H1 (cell line): Measurements from ENCODE around the gene ALG10. TPM values are rescaled to one million over a fixed set of nuclear protein-coding genes. Genes with fewer than 3 reads are reported as not detected.
"Not testable (repeated sequence)": the region's sequence is repeated elsewhere in the genome, so short reads cannot be mapped to it uniquely, and the experiment has no call there.

ENCODE experiments used
- CTCF ChIA-PET: fragments of 300-600 bp; sonication (Branson Sonifier 250); formaldehyde crosslinking; loops from one replicate; lab custom pipeline; 2021; ENCODE audit not compliant: partially characterized antibody; lab: Charles Lee
- POLR2A ChIA-PET: fragments of 300-600 bp; sonication (Branson Sonifier 250); formaldehyde crosslinking; loops from one replicate; lab custom pipeline; 2021; ENCODE audit warnings: inconsistent platforms; ENCODE audit not compliant: partially characterized antibody; lab: Charles Lee
- DNase-seq, 2 experiments: peaks; one replicate each; pipeline versions ENCODE4 v3.0.0 to v3.0.0-alpha.2; 2010 to 2022; ENCODE audit warnings: low spot score in 2 of 2, low read depth in 1 of 2, mixed read lengths in 1 of 2
- FAIRE-seq: peaks from 2 replicates; lab custom pipeline; 2011; peaks lifted over from hg19 to GRCh38; lab: Jason Lieb, UNC
- H2AFZ ChIP-seq: 2 replicates; pipeline ENCODE4 v1.8.1; 2012; ENCODE audit warnings: low read length, inconsistent platforms
- H2AK5ac ChIP-seq: 2 replicates; pipeline ENCODE4 v1.6.1; 2013; ENCODE audit warnings: low read depth, low read length
- H2BK120ac ChIP-seq: replicated peaks from 2 replicates; pipeline ENCODE3; 2013; ENCODE audit warnings: low read depth, low read length, inconsistent platforms
- H2BK12ac ChIP-seq: 2 replicates; pipeline ENCODE4 v1.6.1; 2013; ENCODE audit warnings: low read depth, low read length
- H2BK15ac ChIP-seq: 2 replicates; pipeline ENCODE4 v1.6.1; 2013; ENCODE audit warnings: low read length
- H2BK20ac ChIP-seq: 2 replicates; pipeline ENCODE4 v1.6.1; 2013; ENCODE audit warnings: low read length
- H2BK5ac ChIP-seq: 2 replicates; pipeline ENCODE4 v1.6.1; 2013; ENCODE audit warnings: low read depth, low read length
- H3K14ac ChIP-seq: 2 replicates; pipeline ENCODE4 v1.6.1; 2013; ENCODE audit warnings: inconsistent platforms; ENCODE audit not compliant: insufficient read length
- H3K18ac ChIP-seq: 2 replicates; pipeline ENCODE4 v1.6.1; 2013; ENCODE audit warnings: low read length; ENCODE audit errors: extremely low read depth
- H3K23ac ChIP-seq: 2 replicates; pipeline ENCODE4 v1.6.1; 2013; ENCODE audit warnings: inconsistent platforms; ENCODE audit not compliant: insufficient read length
- H3K23me2 ChIP-seq: 2 replicates; pipeline ENCODE4 v1.6.1; 2013; ENCODE audit warnings: low read depth, low read length
- H3K27ac ChIP-seq: 2 replicates; pipeline ENCODE4 v1.6.1; 2011; ENCODE audit warnings: low read depth, low read length, inconsistent platforms
- H3K27me3 ChIP-seq, 4 experiments: replicated peaks in 1 of 4; 1 replicate in 1 of 4; 2 replicates in 3 of 4; pipeline versions ENCODE4 v1.6.1 to v1.8.1; 2011 to 2013; ENCODE audit warnings: low read length in 3 of 4, mild to moderate bottlenecking in 3 of 4, inconsistent platforms in 2 of 4, mixed read lengths in 2 of 4, moderate library complexity in 1 of 4; ENCODE audit not compliant: control insufficient read depth in 3 of 4, insufficient read depth in 3 of 4; ENCODE audit errors: extremely low read depth in 1 of 4
- H3K36me3 ChIP-seq, 4 experiments: 2 replicates each; pipeline versions ENCODE4 v1.6.1 to v1.8.1; 2011 to 2013; ENCODE audit warnings: mild to moderate bottlenecking in 4 of 4, low read length in 3 of 4, moderate library complexity in 2 of 4, control low read depth in 1 of 4, inconsistent platforms in 1 of 4; ENCODE audit not compliant: insufficient read depth in 4 of 4, control insufficient read depth in 2 of 4
- H3K4ac ChIP-seq: replicated peaks from 2 replicates; pipeline ENCODE3; 2013; ENCODE audit warnings: low read length, low read depth, mixed read lengths, inconsistent platforms; ENCODE audit not compliant: insufficient read length
- H3K4me1 ChIP-seq, 4 experiments: replicated peaks in 1 of 4; 1 replicate in 1 of 4; 2 replicates in 3 of 4; pipeline versions ENCODE4 v1.6.1 to v1.8.1; 2011 to 2013; ENCODE audit warnings: low read length in 3 of 4, inconsistent platforms in 2 of 4, mixed read lengths in 1 of 4; ENCODE audit not compliant: insufficient read depth in 4 of 4, control insufficient read depth in 3 of 4
- H3K4me2 ChIP-seq, 2 experiments: 2 replicates each; pipeline versions ENCODE4 v1.6.1 to v1.8.1; 2011 to 2013; ENCODE audit warnings: low read depth in 2 of 2, low read length in 2 of 2, control low read depth in 1 of 2, inconsistent platforms in 1 of 2, mild to moderate bottlenecking in 1 of 2; ENCODE audit not compliant: insufficient read depth in 1 of 2
- H3K4me3 ChIP-seq, 4 experiments: fragments of 200-600, 300-600 bp in 1 of 4; sonication (generic), shearing (Covaris generic), sonication (Bioruptor Twin) in 1 of 4; 2 replicates each; pipeline versions ENCODE4 v1.5.1 to v1.8.1; 2011 to 2016; ENCODE audit warnings: low read length in 4 of 4, low read depth in 3 of 4, control low read depth in 2 of 4, inconsistent platforms in 2 of 4, mild to moderate bottlenecking in 2 of 4, mixed read lengths in 1 of 4, moderate library complexity in 1 of 4; ENCODE audit not compliant: insufficient read depth in 2 of 4; ENCODE audit errors: extremely low read depth in 1 of 4
- H3K56ac ChIP-seq: replicated peaks from 2 replicates; pipeline ENCODE3; 2013; ENCODE audit warnings: low read depth, mild to moderate bottlenecking, mixed read lengths, low read length, inconsistent platforms; ENCODE audit not compliant: insufficient read length
- H3K79me1 ChIP-seq: 2 replicates; pipeline ENCODE4 v1.6.1; 2013; ENCODE audit warnings: low read depth, low read length, control low read depth
- H3K79me2 ChIP-seq, 2 experiments: 2 replicates each; pipeline versions ENCODE4 v1.6.1 to v1.8.1; 2012 to 2013; ENCODE audit warnings: low read length in 2 of 2, mild to moderate bottlenecking in 2 of 2, inconsistent platforms in 1 of 2; ENCODE audit not compliant: insufficient read depth in 2 of 2, control insufficient read depth in 1 of 2
- H3K9ac ChIP-seq, 4 experiments: replicated peaks in 1 of 4; 1 replicate in 1 of 4; 2 replicates in 3 of 4; pipeline versions ENCODE4 v1.6.1 to v1.8.1; 2011 to 2013; ENCODE audit warnings: low read depth in 3 of 4, low read length in 3 of 4, control low read depth in 2 of 4, mild to moderate bottlenecking in 2 of 4, moderate library complexity in 2 of 4, inconsistent platforms in 1 of 4; ENCODE audit errors: extremely low read depth in 1 of 4
- H3K9me3 ChIP-seq, 2 experiments: 2 replicates each; pipeline versions ENCODE4 v1.6.1 to v1.8.1; 2012 to 2013; ENCODE audit warnings: mild to moderate bottlenecking in 2 of 2, moderate library complexity in 2 of 2, control low read depth in 1 of 2, inconsistent platforms in 1 of 2, low read depth in 1 of 2, low read length in 1 of 2, mixed read lengths in 1 of 2; ENCODE audit not compliant: insufficient read depth in 2 of 2
- H4K20me1 ChIP-seq, 2 experiments: replicated peaks in 1 of 2; 2 replicates each; pipeline versions ENCODE3 to v1.8.1; 2011 to 2013; ENCODE audit warnings: inconsistent platforms in 2 of 2, low read length in 2 of 2, mild to moderate bottlenecking in 1 of 2; ENCODE audit not compliant: insufficient read depth in 2 of 2, control insufficient read depth in 1 of 2
- H4K5ac ChIP-seq: 2 replicates; pipeline ENCODE4 v1.6.1; 2013; ENCODE audit warnings: low read length, low read depth, mixed read lengths, inconsistent platforms; ENCODE audit not compliant: insufficient read length
- H4K8ac ChIP-seq: 2 replicates; pipeline ENCODE4 v1.8.0; 2013; ENCODE audit warnings: mild to moderate bottlenecking, moderate library complexity, low read length, inconsistent platforms; ENCODE audit not compliant: insufficient read depth; ENCODE audit errors: extremely low read depth
- H4K91ac ChIP-seq: replicated peaks from 2 replicates; pipeline ENCODE3; 2013; ENCODE audit warnings: low read length, mixed read lengths, inconsistent platforms; ENCODE audit not compliant: insufficient read length
- polyA plus RNA-seq, 7 experiments: library from polyadenylated mRNA; depleted of rRNA in 3 of 7; stranded (reverse) in 5 of 7; unstranded in 2 of 7; fragments of >200 nt in 5 of 7; fragments of 200-250 nt in 2 of 7; gene quantifications; 1 replicate in 5 of 7; 2 replicates in 1 of 7; 4 replicates in 1 of 7; pipeline versions ENCODE4 v1.2.1 to v1.2.3, GENCODE V29; 2011 to 2013; ENCODE audit warnings: missing spikeins in 2 of 7, mixed read lengths in 2 of 7
- total RNA-seq: library from RNA; stranded (reverse); fragmentation: NEBNext Ultra II Directional; extraction: Animal tissue kit (Norgen Biotek cat#: 25700); gene quantifications from 2 replicates; pipeline ENCODE4 v1.2.1, GENCODE V29; 2021

The ALG10 gene
- total and polyA plus RNA-seq, 2 of the 8 experiments (the other 6 are each of a cell fraction or from before 2014, with no cell fraction given) = 9.1 to 11.0 TPM

DNA sequence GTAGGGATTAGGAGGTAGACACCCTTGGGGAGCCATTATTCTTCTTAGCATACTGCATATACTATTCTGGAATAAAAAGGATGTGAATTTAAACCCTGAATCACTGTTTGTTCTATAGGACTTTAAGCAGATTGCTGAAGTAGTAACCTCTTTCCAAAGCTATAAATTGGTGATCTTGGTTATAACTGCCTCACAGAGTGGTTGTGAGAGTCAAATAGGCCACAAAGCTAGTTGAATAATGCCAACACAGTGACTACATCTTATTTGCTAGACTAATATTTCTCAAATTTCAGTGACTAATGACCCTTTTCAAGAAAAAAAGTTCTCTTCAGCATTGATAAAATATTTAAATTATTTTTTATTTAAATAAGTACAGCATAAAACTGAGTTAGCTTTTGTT, 13.5 kb upstream of the ALG10 start:
- H3K56ac ChIP-seq, H2AK5ac ChIP-seq, H3K27me3 ChIP-seq, H3K23ac ChIP-seq, H3K79me1 ChIP-seq, H2BK5ac ChIP-seq, H3K4me2 ChIP-seq, H3K36me3 ChIP-seq, H4K20me1 ChIP-seq, H3K9ac ChIP-seq, H3K79me2 ChIP-seq, H3K18ac ChIP-seq, H3K27ac ChIP-seq, H4K8ac ChIP-seq, DNase-seq, H2BK120ac ChIP-seq, H2BK20ac ChIP-seq, H4K91ac ChIP-seq, POLR2A ChIA-PET, H4K5ac ChIP-seq, H2AFZ ChIP-seq, H2BK15ac ChIP-seq, H3K4me1 ChIP-seq, H2BK12ac ChIP-seq, CTCF ChIA-PET, H3K14ac ChIP-seq, H3K4ac ChIP-seq, H3K4me3 ChIP-seq, H3K23me2 ChIP-seq, H3K9me3 ChIP-seq, FAIRE-seq: not testable (repeated sequence)
